MCF 10A (cell line): ENCODE results near the gene SSRP1. TPM values are rescaled to one million over a fixed set of nuclear protein-coding genes. Genes with fewer than 3 reads are reported as not detected.

Source experiments
- BruUV-seq: library from RNA; stranded (reverse); fragments of 400-500 nt; replicated peaks from 2 replicates; lab custom pipeline; 2021; lab: Mats Ljungman, UMichigan
- CTCF ChIA-PET: fragments of 300-600 bp; sonication (Branson Sonifier 250); formaldehyde crosslinking; extraction: SDS; loops from one replicate; lab custom pipeline; 2021; ENCODE audit warnings: antibody characterized with exemption, inconsistent platforms; lab: Yijun Ruan, JAX
- POLR2A ChIA-PET: fragments of 300-600, 350-650 bp; sonication (Branson Sonifier 250); formaldehyde crosslinking; extraction: SDS; loops from one replicate; lab custom pipeline; 2020; ENCODE audit warnings: antibody characterized with exemption, inconsistent platforms; lab: Yijun Ruan, JAX
- DNase-seq: peaks from one replicate; pipeline ENCODE4 v3.0.0-alpha.2; 2018; ENCODE audit not compliant: unreplicated experiment
- H3K27ac Mint-ChIP-seq: one replicate; pipeline ENCODE4 v1.8.0; 2022; ENCODE audit warnings: mild to moderate bottlenecking, low read depth, mixed read lengths; ENCODE audit not compliant: unreplicated experiment
- H3K27me3 Mint-ChIP-seq: one replicate; pipeline ENCODE4 v1.8.0; 2022; ENCODE audit warnings: mixed read lengths; ENCODE audit not compliant: insufficient read depth, unreplicated experiment
- H3K36me3 Mint-ChIP-seq: one replicate; pipeline ENCODE4 v1.8.0; 2022; ENCODE audit warnings: mild to moderate bottlenecking, moderate library complexity, mixed read lengths; ENCODE audit not compliant: insufficient read depth, unreplicated experiment
- H3K4me1 Mint-ChIP-seq: one replicate; pipeline ENCODE4 v1.8.0; 2022; ENCODE audit warnings: mixed read lengths; ENCODE audit not compliant: insufficient read depth, unreplicated experiment
- H3K4me3 Mint-ChIP-seq: one replicate; pipeline ENCODE4 v1.8.0; 2022; ENCODE audit warnings: mild to moderate bottlenecking, moderate library complexity, mixed read lengths; ENCODE audit not compliant: unreplicated experiment
- H3K9me3 Mint-ChIP-seq: one replicate; pipeline ENCODE4 v1.8.0; 2022; ENCODE audit warnings: mixed read lengths; ENCODE audit not compliant: unreplicated experiment
- CTCF ChIP-seq: fragments of 200-600 bp; IDR thresholded peaks from one replicate; pipeline ENCODE4 v1.8.0; 2022; ENCODE audit warnings: antibody characterized with exemption, mild to moderate bottlenecking; ENCODE audit not compliant: unreplicated experiment
- intact Hi-C: fragments of 100-400 bp; cut with micrococcal nuclease; formaldehyde crosslinking; loops from 2 replicates; pipeline ENCODE4 v1.14.1; 2022
- total RNA-seq: library from RNA; stranded (reverse); gene quantifications from 2 replicates; pipeline ENCODE4 v1.2.3, GENCODE V29; 2022

SSRP1 gene
- total RNA-seq, 1 experiment from 2014 or later = 229 TPM

- H3K4me3 Mint-ChIP-seq = peak overlapping the region; percentile 75
- peaks cover 2% of the 10 kb centered on the region for H3K36me3 Mint-ChIP-seq
- POLR2A ChIA-PET = interaction anchor here (1.3 to 10.1 kb wide), 4 partner anchors 12 to 459 kb away, joined by 4 to 362 read pairs (median 132); no protein-coding TSS in a partner anchor
- TF ChIP-seq CTCF = no peak
- no peak for DNase-seq
- peak overlapping the region; percentile 97 for H3K27ac Mint-ChIP-seq
- intact Hi-C loops = no loop called here
- CTCF ChIA-PET = interaction anchor here (1.1 to 4.1 kb wide), 4 partner anchors 9 to 25 kb away, joined by 4 to 27 read pairs (median 16); no protein-coding TSS in a partner anchor
- no peaks in the 10 kb centered on the region for H3K9me3 Mint-ChIP-seq
- H3K27me3 Mint-ChIP-seq = no peaks in the 10 kb centered on the region
- peaks cover 36% of the 10 kb centered on the region for H3K4me1 Mint-ChIP-seq
- BruUV-seq = no TSS peak
Observed at GRCh38 chr11:57320067-57320718, 15.5 kb downstream of the SSRP1 start.

GRCh38 chr11:57318178-57318577, 17.5 kb downstream of the SSRP1 start:
- intact Hi-C loops = no loop called here
- ChIA-PET CTCF (interaction anchor here (0.7 kb wide), 4 partner anchors 11 to 203 kb away, joined by 3 to 4 read pairs (median 4); no protein-coding TSS in a partner anchor), POLR2A (interaction anchor here (1.3 to 10.1 kb wide), 4 partner anchors 10 to 40 kb away, joined by 3 to 362 read pairs (median 5); no protein-coding TSS in a partner anchor)
- TF ChIP-seq CTCF = no peak
- no peak overlapping the region for H3K27ac Mint-ChIP-seq
- no peaks in the 10 kb centered on the region for H3K27me3 Mint-ChIP-seq
- BruUV-seq = no TSS peak
- no peaks in the 10 kb centered on the region for H3K36me3 Mint-ChIP-seq
- H3K4me1 Mint-ChIP-seq = peaks cover 31% of the 10 kb centered on the region
- no peaks in the 10 kb centered on the region for H3K9me3 Mint-ChIP-seq
- H3K4me3 Mint-ChIP-seq = peak overlapping the region; percentile 28
- no peak for DNase-seq

GRCh38 chr11:57316017-57316416, 19.7 kb downstream of the SSRP1 start:
- no peak for TF ChIP-seq CTCF
- Mint-ChIP-seq H3K9me3 (no peaks in the 10 kb centered on the region), H3K27me3 (no peaks in the 10 kb centered on the region), H3K36me3 (peaks cover 21% of the 10 kb centered on the region), H3K4me1 (peaks cover 24% of the 10 kb centered on the region), H3K4me3 (no peak overlapping the region), H3K27ac (no peak overlapping the region)
- DNase-seq = no peak
- intact Hi-C loops = no loop called here
- CTCF ChIA-PET = interaction anchor here (0.7 kb wide), 1 partner anchor 9 kb away, joined by 3 read pairs; no protein-coding TSS in a partner anchor
- POLR2A ChIA-PET = interaction anchor here (0.5 to 2.8 kb wide), 2 partner anchors 11 to 12 kb away, joined by 3 to 9 read pairs; no protein-coding TSS in a partner anchor
- BruUV-seq = no TSS peak

- CTCF ChIA-PET = interaction anchor here (0.7 kb wide), 2 partner anchors 8 to 199 kb away, joined by 3 read pairs; no protein-coding TSS in a partner anchor
- POLR2A ChIA-PET = interaction anchor here (2.8 kb wide), 1 partner anchor 12 kb away, joined by 9 read pairs; no protein-coding TSS in a partner anchor
- Mint-ChIP-seq H3K4me3 (no peak overlapping the region), H3K4me1 (peaks cover 21% of the 10 kb centered on the region), H3K27me3 (no peaks in the 10 kb centered on the region), H3K27ac (no peak overlapping the region), H3K9me3 (no peaks in the 10 kb centered on the region), H3K36me3 (peaks cover 26% of the 10 kb centered on the region)
- no TSS peak for BruUV-seq
- intact Hi-C loops = no loop called here
- no peak for DNase-seq
- no peak for TF ChIP-seq CTCF
Observed at GRCh38 chr11:57315491-57315890, 20.2 kb downstream of the SSRP1 start.
